ENCODE data around the gene DHRSX. TPM values are rescaled to one million over a fixed set of nuclear protein-coding genes. Genes with fewer than 3 reads are reported as not detected.
A peak's percentile ranks its signal among the peaks of the same experiment; 100 is the strongest.

The DHRSX gene
- total RNA-seq, 1 experiment from 2014 or later: 11.5 TPM

GRCh38 chrX:2261831-2262667 lies 238.7 kb downstream of the DHRSX start:
- intact Hi-C loops (cut with micrococcal nuclease): no loop called here
- Histone ChIP-seq H3K4me3 (ENCODE audit: low read length) (no peak overlapping the region), H3K4me2 (ENCODE audit: low read length) (no peak overlapping the region), H3F3A (ENCODE audit: low read length, unreplicated experiment) (no peaks in the 10 kb centered on the region), H4K20me1 (ENCODE audit: low read length) (no peaks in the 10 kb centered on the region), H3K9me3 (ENCODE audit: low read length) (no peaks in the 10 kb centered on the region), H3K27me3 (ENCODE audit: low read length) (no peaks in the 10 kb centered on the region), H3K9ac (ENCODE audit: low read length) (no peak overlapping the region), H2AFZ (ENCODE audit: low read length) (no peak overlapping the region), H3K36me3 (ENCODE audit: low read depth, low read length) (no peaks in the 10 kb centered on the region), H3K27ac (ENCODE audit: low read length) (no peak overlapping the region), H3K79me2 (ENCODE audit: low read length) (no peaks in the 10 kb centered on the region), H3K9me2 (replicated peaks; ENCODE audit: low read length) (no peaks in the 10 kb centered on the region), H3K4me1 (ENCODE audit: insufficient read depth, low read length) (no peaks in the 10 kb centered on the region)
- ChIA-PET POLR2A (ENCODE audit: unreplicated experiment) (no interaction called here), CTCF (no interaction called here)
- DNase-seq: no peak
- no peak for ATAC-seq
- BruUV-seq (replicated peaks): no TSS peak
- TF ChIP-seq EZH2phosphoT487 (IDR thresholded peaks at IDR 0.05; ENCODE audit: borderline replicate concordance, low read length): no peak
- TF ChIP-seq EZH2 (IDR thresholded peaks at IDR 0.05; ENCODE audit: low read length, unreplicated experiment): no peak
- TF ChIP-seq, protein P1, sequence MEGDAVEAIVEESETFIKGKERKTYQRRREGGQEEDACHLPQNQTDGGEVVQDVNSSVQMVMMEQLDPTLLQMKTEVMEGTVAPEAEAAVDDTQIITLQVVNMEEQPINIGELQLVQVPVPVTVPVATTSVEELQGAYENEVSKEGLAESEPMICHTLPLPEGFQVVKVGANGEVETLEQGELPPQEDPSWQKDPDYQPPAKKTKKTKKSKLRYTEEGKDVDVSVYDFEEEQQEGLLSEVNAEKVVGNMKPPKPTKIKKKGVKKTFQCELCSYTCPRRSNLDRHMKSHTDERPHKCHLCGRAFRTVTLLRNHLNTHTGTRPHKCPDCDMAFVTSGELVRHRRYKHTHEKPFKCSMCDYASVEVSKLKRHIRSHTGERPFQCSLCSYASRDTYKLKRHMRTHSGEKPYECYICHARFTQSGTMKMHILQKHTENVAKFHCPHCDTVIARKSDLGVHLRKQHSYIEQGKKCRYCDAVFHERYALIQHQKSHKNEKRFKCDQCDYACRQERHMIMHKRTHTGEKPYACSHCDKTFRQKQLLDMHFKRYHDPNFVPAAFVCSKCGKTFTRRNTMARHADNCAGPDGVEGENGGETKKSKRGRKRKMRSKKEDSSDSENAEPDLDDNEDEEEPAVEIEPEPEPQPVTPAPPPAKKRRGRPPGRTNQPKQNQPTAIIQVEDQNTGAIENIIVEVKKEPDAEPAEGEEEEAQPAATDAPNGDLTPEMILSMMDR (conservative IDR thresholded peaks at IDR 0.05; ENCODE audit: low read depth, low read length): no peak

DNA sequence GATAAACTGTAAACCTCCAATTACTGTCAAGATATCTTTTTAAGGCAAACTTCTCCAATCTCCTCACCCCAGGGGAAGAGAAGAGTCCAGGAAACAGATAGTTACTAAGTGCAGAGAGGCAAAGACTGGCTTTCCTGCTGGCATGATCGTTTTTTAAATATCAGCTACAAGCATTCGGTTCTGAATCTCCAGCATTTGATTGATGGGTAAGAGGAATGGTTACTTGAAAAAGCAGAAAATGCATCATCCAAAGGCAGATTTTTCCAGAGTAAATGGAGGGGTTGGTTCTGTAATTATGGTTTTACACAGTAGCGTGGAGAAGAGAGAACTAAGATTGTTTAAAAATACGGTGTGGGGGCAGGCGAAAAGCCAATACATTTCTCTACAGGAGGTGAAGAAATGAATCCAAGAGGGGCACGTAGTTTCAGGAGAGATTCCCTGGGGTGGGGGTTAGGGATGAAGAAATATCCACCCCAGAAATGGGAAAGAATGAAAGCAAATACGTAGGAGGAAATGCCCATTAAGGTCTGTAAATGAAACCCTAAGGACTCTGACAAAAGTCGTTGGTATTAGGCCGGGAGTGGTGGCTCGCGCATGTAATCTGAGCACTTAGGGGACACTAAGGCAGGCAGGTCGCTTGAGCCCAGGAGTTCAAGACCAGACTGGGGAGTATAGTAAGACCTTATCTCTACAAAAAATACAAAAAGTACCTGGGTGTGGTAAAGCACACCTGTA lies 248.3 kb downstream of the DHRSX start:
- no peaks in the 10 kb centered on the region for H4K20me1 ChIP-seq (ENCODE audit: low read length)
- H3K4me2 ChIP-seq (ENCODE audit: low read length): peak overlapping the region; percentile 72
- no peak overlapping the region; the same call in 1 of the 2 replicates for H3K9ac ChIP-seq (ENCODE audit: low read length)
- H3K79me2 ChIP-seq (ENCODE audit: low read length): no peaks in the 10 kb centered on the region
- intact Hi-C loops (cut with micrococcal nuclease): no loop called here
- peak overlapping the region; percentile 73 for H2AFZ ChIP-seq (ENCODE audit: low read length)
- no peaks in the 10 kb centered on the region for H3F3A ChIP-seq (ENCODE audit: low read length, unreplicated experiment)
- no peak for TF ChIP-seq EZH2phosphoT487 (IDR thresholded peaks at IDR 0.05; ENCODE audit: borderline replicate concordance, low read length)
- no peak for TF ChIP-seq EZH2 (IDR thresholded peaks at IDR 0.05; ENCODE audit: low read length, unreplicated experiment)
- TF ChIP-seq, protein P1 (conservative IDR thresholded peaks at IDR 0.05; ENCODE audit: low read depth, low read length): no peak
- ChIA-PET CTCF (no interaction called here), POLR2A (ENCODE audit: unreplicated experiment) (no interaction called here)
- TSS peak; percentile 33 for BruUV-seq (replicated peaks)
- no peaks in the 10 kb centered on the region for H3K9me2 ChIP-seq (replicated peaks; ENCODE audit: low read length)
- H3K27ac ChIP-seq (ENCODE audit: low read length): peak overlapping the region; percentile 48
- H3K4me3 ChIP-seq (ENCODE audit: low read length): peak overlapping the region; percentile 45
- no peaks in the 10 kb centered on the region for H3K36me3 ChIP-seq (ENCODE audit: low read depth, low read length)
- H3K4me1 ChIP-seq (ENCODE audit: insufficient read depth, low read length): peaks cover 3% of the 10 kb centered on the region; the same call in 1 of the 2 replicates
- DNase-seq (no peak), ATAC-seq (no peak)
- no peaks in the 10 kb centered on the region for H3K9me3 ChIP-seq (ENCODE audit: low read length)
- no peaks in the 10 kb centered on the region for H3K27me3 ChIP-seq (ENCODE audit: low read length)

All from PC-3 (cell line).